ENCODE measurements around the gene USP48.

DNA sequence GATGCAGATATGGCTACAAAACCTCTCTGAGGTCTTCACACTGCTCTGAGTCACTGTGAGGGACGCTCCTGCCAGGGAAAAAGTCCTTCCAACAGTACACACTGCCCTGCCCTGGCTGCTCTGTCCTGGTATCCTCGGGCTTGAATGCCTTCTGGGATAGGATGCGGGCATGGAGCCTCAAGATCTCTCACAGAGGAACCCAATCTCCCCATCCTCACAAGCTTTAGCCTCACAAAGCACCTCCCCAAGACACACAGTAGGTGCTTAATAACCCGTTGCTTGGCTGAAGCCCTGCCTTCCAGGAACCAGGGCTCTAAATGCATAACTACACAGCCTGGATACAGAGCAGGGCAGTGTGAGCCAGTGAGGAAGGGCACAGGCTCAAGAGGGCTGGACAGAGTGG lies 123.0 kb downstream of the USP48 start:
- TF ChIP-seq, protein P1, sequence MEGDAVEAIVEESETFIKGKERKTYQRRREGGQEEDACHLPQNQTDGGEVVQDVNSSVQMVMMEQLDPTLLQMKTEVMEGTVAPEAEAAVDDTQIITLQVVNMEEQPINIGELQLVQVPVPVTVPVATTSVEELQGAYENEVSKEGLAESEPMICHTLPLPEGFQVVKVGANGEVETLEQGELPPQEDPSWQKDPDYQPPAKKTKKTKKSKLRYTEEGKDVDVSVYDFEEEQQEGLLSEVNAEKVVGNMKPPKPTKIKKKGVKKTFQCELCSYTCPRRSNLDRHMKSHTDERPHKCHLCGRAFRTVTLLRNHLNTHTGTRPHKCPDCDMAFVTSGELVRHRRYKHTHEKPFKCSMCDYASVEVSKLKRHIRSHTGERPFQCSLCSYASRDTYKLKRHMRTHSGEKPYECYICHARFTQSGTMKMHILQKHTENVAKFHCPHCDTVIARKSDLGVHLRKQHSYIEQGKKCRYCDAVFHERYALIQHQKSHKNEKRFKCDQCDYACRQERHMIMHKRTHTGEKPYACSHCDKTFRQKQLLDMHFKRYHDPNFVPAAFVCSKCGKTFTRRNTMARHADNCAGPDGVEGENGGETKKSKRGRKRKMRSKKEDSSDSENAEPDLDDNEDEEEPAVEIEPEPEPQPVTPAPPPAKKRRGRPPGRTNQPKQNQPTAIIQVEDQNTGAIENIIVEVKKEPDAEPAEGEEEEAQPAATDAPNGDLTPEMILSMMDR (IDR thresholded peaks at IDR 0.05): no peak
- no peak for TF ChIP-seq POLR2A (IDR thresholded peaks at IDR 0.05)

Data from adrenal gland (tissue), 5 donors.